Lung (tissue), 12 donors: Measurements from ENCODE around the gene ANGEL1. TPM values are rescaled to one million over a fixed set of nuclear protein-coding genes. Genes with fewer than 3 reads are reported as not detected.

Experiments used
- ATAC-seq: fragments of 200-7000 bp; cut with Tn5 transposase; one replicate; pipeline ENCODE4 v1.9.1; 2020; ENCODE audit warnings: moderate number of reproducible peaks; ENCODE audit not compliant: insufficient read depth, low FRiP score
- DNase-seq, 3 donors: peaks; one replicate each; pipeline ENCODE4 v3.0.0-alpha.2; 2013 to 2017
- H3K27ac ChIP-seq, 2 donors: one replicate each; pipeline ENCODE4 v1.5.1; 2013; ENCODE audit warnings: mild to moderate bottlenecking in 2 of 2, moderate library complexity in 2 of 2, control low read depth in 1 of 2, inconsistent platforms in 1 of 2, low read depth in 1 of 2, low read length in 1 of 2
- H3K27me3 ChIP-seq, 3 donors: one replicate each; pipeline ENCODE4 v1.5.1; 2013; ENCODE audit warnings: low read length in 2 of 3; ENCODE audit not compliant: control insufficient read depth in 3 of 3, insufficient read depth in 3 of 3
- H3K36me3 ChIP-seq, 4 donors: one replicate each; pipeline ENCODE4 v1.5.1; 2013; ENCODE audit warnings: low read length in 4 of 4, mild to moderate bottlenecking in 1 of 4, moderate library complexity in 1 of 4; ENCODE audit not compliant: control insufficient read depth in 4 of 4, insufficient read depth in 4 of 4
- H3K4me1 ChIP-seq, 5 donors: one replicate each; pipeline ENCODE4 v1.5.1; 2013; ENCODE audit warnings: low read length in 5 of 5, mild to moderate bottlenecking in 2 of 5, moderate library complexity in 1 of 5; ENCODE audit not compliant: control insufficient read depth in 5 of 5, insufficient read depth in 5 of 5
- H3K4me3 ChIP-seq: one replicate; pipeline ENCODE4 v1.5.1; 2013; ENCODE audit warnings: mild to moderate bottlenecking, control low read depth, moderate library complexity
- H3K9ac ChIP-seq, 2 donors: one replicate each; pipeline ENCODE4 v1.5.1; 2013; ENCODE audit warnings: low read length in 2 of 2, control low read depth in 1 of 2; ENCODE audit not compliant: insufficient read depth in 1 of 2
- H3K9me3 ChIP-seq, 4 donors: one replicate each; pipeline ENCODE4 v1.5.1; 2013; ENCODE audit warnings: low read length in 3 of 4, mild to moderate bottlenecking in 1 of 4, moderate library complexity in 1 of 4; ENCODE audit not compliant: control insufficient read depth in 4 of 4, insufficient read depth in 3 of 4
- CTCF ChIP-seq: IDR thresholded peaks from 2 replicates; pipeline ENCODE4 v1.5.1; 2012; ENCODE audit warnings: mild to moderate bottlenecking; ENCODE audit errors: control extremely low read depth, extremely low read depth
- WGBS, 2 donors: extraction: QIAGEN DNeasy Blood & Tissue Kit; methylation state at CpG; one replicate each; pipeline ENCODE4 v1.1.7; 2013; 5-methylcytosine and 5-hydroxymethylcytosine counted together
- polyA plus RNA-seq, 2 donors: library from polyadenylated mRNA; stranded (reverse); fragments of 200-250 nt; gene quantifications; one replicate each; pipeline ENCODE4 v1.2.1, GENCODE V29; 2013
- total RNA-seq, 2 donors: library from RNA; depleted of rRNA in 1 of 2; stranded (reverse); fragments of >200 nt in 1 of 2; gene quantifications; one replicate each; pipeline ENCODE4 v1.2.1, GENCODE V29; 2014 to 2021
- donor health status: control.
- donor health status: control.
- donor health status: Bipolar disorder and iron deficiency.
- donor health status: healthy.
- donor health status: DM: yes; HTN: yes; CAD: no.

Gene ANGEL1
- total and polyA plus RNA-seq, 4 donors = 10.4 to 20.4 (median 15.0) TPM

- no peak overlapping the region for H3K9ac ChIP-seq
- no peak overlapping the region for H3K4me3 ChIP-seq
- H3K9me3 ChIP-seq = peaks cover 0 to 4% (median 0%) of the 10 kb centered on the region in 4 donors
- H3K27me3 ChIP-seq = no peaks in the 10 kb centered on the region
- no peak for DNase-seq
- no peaks in the 10 kb centered on the region for H3K4me1 ChIP-seq
- no peak for TF ChIP-seq CTCF
- H3K27ac ChIP-seq = no peak overlapping the region
- H3K36me3 ChIP-seq = no peaks in the 10 kb centered on the region
- WGBS, 2 donors = 77 to 79% methylated on average over 7 of the region's 7 CpGs
- ATAC-seq = no peak
Observed at GRCh38 chr14:76753541-76754198, 59.0 kb downstream of the ANGEL1 start.

- 59 to 76% methylated on average over 6 of the region's 6 CpGs for WGBS, 2 donors
- DNase-seq (no peak), ATAC-seq (no peak)
- Histone ChIP-seq H3K4me3 (no peak overlapping the region), H3K9ac (no peak overlapping the region), H3K36me3 (no peaks in the 10 kb centered on the region), H3K9me3 (peaks cover 0 to 4% (median 0%) of the 10 kb centered on the region in 4 donors), H3K27me3 (no peaks in the 10 kb centered on the region), H3K27ac (no peak overlapping the region), H3K4me1 (no peaks in the 10 kb centered on the region)
- no peak for TF ChIP-seq CTCF
Observed at GRCh38 chr14:76752744-76753143, 59.9 kb downstream of the ANGEL1 start.

GRCh38 chr14:76742966-76743365, 69.7 kb downstream of the ANGEL1 start:
- peaks cover 0 to 8% (median 3%) of the 10 kb centered on the region in 4 donors for H3K9me3 ChIP-seq
- 63 to 72% methylated on average over 7 of the region's 7 CpGs for WGBS, 2 donors
- DNase-seq (no peak), ATAC-seq (no peak)
- TF ChIP-seq CTCF = no peak
- no peaks in the 10 kb centered on the region for H3K36me3 ChIP-seq
- no peak overlapping the region for H3K4me3 ChIP-seq
- no peak overlapping the region for H3K9ac ChIP-seq
- H3K27ac ChIP-seq = no peak overlapping the region
- H3K27me3 ChIP-seq = no peaks in the 10 kb centered on the region
- no peaks in the 10 kb centered on the region for H3K4me1 ChIP-seq

- Histone ChIP-seq H3K9ac (no peak overlapping the region), H3K27ac (no peak overlapping the region), H3K4me3 (no peak overlapping the region), H3K27me3 (no peaks in the 10 kb centered on the region), H3K36me3 (no peaks in the 10 kb centered on the region), H3K4me1 (no peaks in the 10 kb centered on the region), H3K9me3 (peaks cover 0 to 8% (median 3%) of the 10 kb centered on the region in 4 donors)
- TF ChIP-seq CTCF = no peak
- DNase-seq = no peak
- 81 to 87% methylated on average over 6 of the region's 6 CpGs for WGBS, 2 donors
- ATAC-seq = no peak
Observed at GRCh38 chr14:76742185-76742584, 70.5 kb downstream of the ANGEL1 start.
